Gastrocnemius medialis (tissue), 4 donors: ENCODE data around the gene LRP1-AS.

ENCODE experiments used
- CTCF ChIP-seq, 5 experiments: fragments of 450-650 bp in 3 of 5; fragments of 200-600 bp in 2 of 5; sonication (generic) in 2 of 5; IDR thresholded peaks in 4 of 5; conservative IDR thresholded peaks in 1 of 5; 1 replicate in 4 of 5; 2 replicates in 1 of 5; pipeline ENCODE4 v1.5.1; 2016 to 2019; ENCODE audit warnings: antibody characterized with exemption in 5 of 5, mild to moderate bottlenecking in 3 of 5, moderate library complexity in 3 of 5
- POLR2A ChIP-seq, 2 donors: fragments of 450-650 bp; IDR thresholded peaks; one replicate each; pipeline ENCODE4 v1.6.1; 2017; ENCODE audit warnings: antibody characterized with exemption in 2 of 2, mild to moderate bottlenecking in 2 of 2, moderate library complexity in 2 of 2

GRCh38 chr12:57151741-57152630, 4.6 kb upstream of the LRP1-AS start:
- no peak for TF ChIP-seq CTCF (IDR thresholded peaks at IDR 0.05 in 4 of 5, conservative IDR thresholded peaks at IDR 0.05 in 1 of 5)
- TF ChIP-seq POLR2A (IDR thresholded peaks at IDR 0.05), result no peak
